Jurkat, Clone E6-1 (cell line): Measurements from ENCODE around the gene CCR8. TPM values are rescaled to one million over a fixed set of nuclear protein-coding genes. Genes with fewer than 3 reads are reported as not detected.

Experiments used
- DNase-seq: peaks from one replicate; pipeline ENCODE4 v3.0.0-alpha.2; 2011; ENCODE audit warnings: low read depth, low spot score
- H3K4me3 ChIP-seq: 2 replicates; pipeline ENCODE4 v1.5.1; 2011; ENCODE audit warnings: mild to moderate bottlenecking, low read length, control low read depth, moderate library complexity
- polyA plus RNA-seq: library from polyadenylated mRNA; unstranded; fragments of >200 nt; gene quantifications from one replicate; pipeline ENCODE4 v1.2.1, GENCODE V29; 2012; ENCODE audit warnings: missing spikeins; ENCODE audit not compliant: insufficient read length, insufficient read depth

CCR8 gene
- 1.5 TPM for polyA plus RNA-seq

GRCh38 chr3:39329493-39329892, at the start of gene CCR8:
Gene CCR8 (plus strand): TSS chr3:39329709. CDS start chr3:39332332, 2,623 bp downstream.
- DNase-seq, result no peak
- no peak within 1 kb of the TSS for H3K4me3 ChIP-seq

- H3K4me3 ChIP-seq, result no peak within 1 kb of the TSS
Measured at GRCh38 chr3:39279745-39280517, 49.6 kb upstream of the CCR8 start, which contains the start of gene CX3CR1. Gene CX3CR1 (minus strand): TSS chr3:39280036. CDS start chr3:39266509, 13,527 bp downstream.

GRCh38 chr3:39280571-39280970, 48.9 kb upstream of the CCR8 start:
- DNase-seq, result no peak
- H3K4me3 ChIP-seq, result no peak overlapping the region

More at GRCh38 chr3:39279745-39280517, 49.6 kb upstream of the CCR8 start, which contains the start of gene CX3CR1:
- no peak for DNase-seq

- DNase-seq, result no peak
- no peak overlapping the region for H3K4me3 ChIP-seq
Measured at GRCh38 chr3:39281533-39281932, 48.0 kb upstream of the CCR8 start.

GRCh38 chr3:39282057-39282456, 47.5 kb upstream of the CCR8 start:
- H3K4me3 ChIP-seq, result no peak overlapping the region
- no peak for DNase-seq

GRCh38 chr3:39284457-39284881, 45.0 kb upstream of the CCR8 start:
- H3K4me3 ChIP-seq, result no peak overlapping the region
- DNase-seq, result no peak

- no peak overlapping the region for H3K4me3 ChIP-seq
- no peak for DNase-seq
Measured at GRCh38 chr3:39285332-39285731, 44.2 kb upstream of the CCR8 start.

GRCh38 chr3:39286771-39287170, 42.7 kb upstream of the CCR8 start:
- no peak overlapping the region for H3K4me3 ChIP-seq
- no peak for DNase-seq

- no peak for DNase-seq
Measured at GRCh38 chr3:39287216-39288164, 42.0 kb upstream of the CCR8 start.

GRCh38 chr3:39288300-39288808, 41.2 kb upstream of the CCR8 start:
- peak; percentile 97 for DNase-seq
- no peak overlapping the region for H3K4me3 ChIP-seq

More at GRCh38 chr3:39287216-39288164, 42.0 kb upstream of the CCR8 start:
- no peak overlapping the region for H3K4me3 ChIP-seq

GRCh38 chr3:39289107-39289506, 40.4 kb upstream of the CCR8 start:
- no peak overlapping the region for H3K4me3 ChIP-seq
- no peak for DNase-seq

- DNase-seq, result no peak
- no peak overlapping the region for H3K4me3 ChIP-seq
Measured at GRCh38 chr3:39290255-39290654, 39.3 kb upstream of the CCR8 start.

- no peak overlapping the region for H3K4me3 ChIP-seq
- peak; percentile 64 for DNase-seq
Measured at GRCh38 chr3:39291903-39292329, 37.6 kb upstream of the CCR8 start.

- H3K4me3 ChIP-seq, result no peak overlapping the region
- no peak for DNase-seq
Measured at GRCh38 chr3:39292961-39293360, 36.5 kb upstream of the CCR8 start.

GRCh38 chr3:39294446-39295183, 34.9 kb upstream of the CCR8 start:
- peak overlapping the region; percentile 4; the same call in 1 of the 2 replicates for H3K4me3 ChIP-seq
- DNase-seq, result peak; percentile 83

GRCh38 chr3:39295184-39295775, 34.2 kb upstream of the CCR8 start:
- H3K4me3 ChIP-seq, result no peak overlapping the region
- no peak for DNase-seq

- no peak overlapping the region for H3K4me3 ChIP-seq
- DNase-seq, result no peak
Measured at GRCh38 chr3:39296197-39297077, 33.1 kb upstream of the CCR8 start.
